Neural cell (in vitro differentiated cells): ENCODE data around the gene BTBD3. TPM values are rescaled to one million over a fixed set of nuclear protein-coding genes. Genes with fewer than 3 reads are reported as not detected.

Experiments
- H2AFZ ChIP-seq: fragments of 200-600, 300-800 bp; sonication (generic), shearing (Covaris generic); 2 replicates; pipeline ENCODE4 v1.6.0; 2014; ENCODE audit warnings: low read depth, mild to moderate bottlenecking, antibody characterized with exemption, low read length, moderate library complexity
- H3F3A ChIP-seq: fragments of 200-600 bp; shearing (Covaris generic); 2 replicates; pipeline ENCODE4 v1.6.1; 2016; ENCODE audit warnings: mild to moderate bottlenecking, moderate library complexity, mixed read lengths, antibody characterized with exemption, low read length; ENCODE audit not compliant: insufficient read depth, poor library complexity, severe bottlenecking
- H3K27ac ChIP-seq: fragments of 200-600, 300-800 bp; sonication (generic), shearing (Covaris generic); 2 replicates; pipeline ENCODE4 v1.5.1; 2014; ENCODE audit warnings: mild to moderate bottlenecking, low read length, moderate library complexity
- H3K27me3 ChIP-seq: fragments of 300-800, 200-600 bp; sonication (generic), shearing (Covaris generic); 2 replicates; pipeline ENCODE4 v1.6.0; 2014; ENCODE audit warnings: mild to moderate bottlenecking, low read depth, low read length, moderate library complexity; ENCODE audit not compliant: insufficient read depth
- H3K36me3 ChIP-seq: fragments of 300-800, 200-600 bp; sonication (generic), shearing (Covaris generic); 2 replicates; pipeline ENCODE4 v1.5.1; 2014; ENCODE audit warnings: mild to moderate bottlenecking, antibody characterized with exemption, low read length, moderate library complexity; ENCODE audit not compliant: insufficient read depth
- H3K4me2 ChIP-seq: fragments of 300-800, 200-600 bp; sonication (generic), shearing (Covaris generic); 2 replicates; pipeline ENCODE4 v1.6.0; 2014; ENCODE audit warnings: mild to moderate bottlenecking, low read length
- H3K4me3 ChIP-seq: fragments of 300-800, 200-600 bp; sonication (generic), shearing (Covaris generic); 2 replicates; pipeline ENCODE4 v1.5.1; 2014; ENCODE audit warnings: mild to moderate bottlenecking, low read length, moderate library complexity
- H3K79me2 ChIP-seq: fragments of 200-600 bp; shearing (Covaris generic); replicated peaks from 2 replicates; pipeline ENCODE4 v1.6.0; 2014; ENCODE audit warnings: mild to moderate bottlenecking, low read length, moderate library complexity; ENCODE audit not compliant: insufficient read depth
- H3K9ac ChIP-seq: fragments of 300-800, 200-600 bp; sonication (generic), shearing (Covaris generic); 2 replicates; pipeline ENCODE4 v1.6.1; 2016; ENCODE audit warnings: mild to moderate bottlenecking, low read length, mixed read lengths
- H3K9me2 ChIP-seq: fragments of 200-600 bp; shearing (Covaris generic); 2 replicates; pipeline ENCODE4 v1.6.1; 2016; ENCODE audit warnings: mild to moderate bottlenecking, low read length, mixed read lengths; ENCODE audit not compliant: insufficient read depth
- H3K9me3 ChIP-seq: fragments of 200-600, 300-800 bp; sonication (generic), shearing (Covaris generic); 2 replicates; pipeline ENCODE4 v1.6.1; 2016; ENCODE audit warnings: mild to moderate bottlenecking, mixed run types, low read length, moderate library complexity, mixed read lengths
- H4K20me1 ChIP-seq: fragments of 200-600 bp; shearing (Covaris generic); 2 replicates; pipeline ENCODE4 v1.6.1; 2016; ENCODE audit warnings: mild to moderate bottlenecking, mixed run types; ENCODE audit not compliant: insufficient read depth
- EP300 ChIP-seq: fragments of 450-650 bp; conservative IDR thresholded peaks from 2 replicates; pipeline ENCODE4 v1.6.1; 2014; ENCODE audit warnings: antibody characterized with exemption, mild to moderate bottlenecking, moderate library complexity; ENCODE audit not compliant: poor library complexity, severe bottlenecking
- EZH2 ChIP-seq: fragments of 200-600, 300-800 bp; shearing (Covaris generic), sonication (generic); IDR thresholded peaks from 2 replicates; pipeline ENCODE4 v1.6.1; 2014; ENCODE audit warnings: antibody characterized with exemption, low read length, borderline replicate concordance, mild to moderate bottlenecking; ENCODE audit not compliant: insufficient read depth, poor library complexity, severe bottlenecking
- MXI1 ChIP-seq: fragments of 450-650 bp; conservative IDR thresholded peaks from 2 replicates; pipeline ENCODE4 v1.6.1; 2014; ENCODE audit warnings: antibody characterized with exemption, mild to moderate bottlenecking; ENCODE audit not compliant: poor library complexity, severe bottlenecking
- POLR2AphosphoS5 ChIP-seq: IDR thresholded peaks from 2 replicates; pipeline ENCODE4 v1.6.1; 2012
- RAD21 ChIP-seq: fragments of 450-650 bp; conservative IDR thresholded peaks from 2 replicates; pipeline ENCODE4 v1.6.1; 2014; ENCODE audit warnings: antibody characterized with exemption, mild to moderate bottlenecking, moderate library complexity
- SMC3 ChIP-seq: fragments of 450-650 bp; conservative IDR thresholded peaks from 2 replicates; pipeline ENCODE4 v1.6.1; 2014; ENCODE audit warnings: antibody characterized with exemption, mild to moderate bottlenecking, moderate library complexity; ENCODE audit not compliant: poor library complexity
- TAF1 ChIP-seq: IDR thresholded peaks from 2 replicates; pipeline ENCODE4 v1.6.1; 2012; ENCODE audit warnings: low read depth
- polyA plus RNA-seq: library from polyadenylated mRNA; depleted of rRNA; stranded (reverse); fragments of >200 nt; gene quantifications from 2 replicates; pipeline ENCODE4 v1.2.3, GENCODE V29; 2014
- TF ChIP-seq, protein P1 (sequence below): IDR thresholded peaks from 2 replicates; pipeline ENCODE4 v1.6.1; 2012; ENCODE audit warnings: borderline replicate concordance
- TF ChIP-seq, protein P2 (sequence below): fragments of 450-650 bp; IDR thresholded peaks from 2 replicates; pipeline ENCODE4 v1.5.1; 2014; ENCODE audit warnings: antibody characterized with exemption, mild to moderate bottlenecking, moderate library complexity; ENCODE audit not compliant: poor library complexity, severe bottlenecking

The BTBD3 gene
- polyA plus RNA-seq, 1 donor from 2014 or later: 90.0 TPM

- TF ChIP-seq, protein P1, sequence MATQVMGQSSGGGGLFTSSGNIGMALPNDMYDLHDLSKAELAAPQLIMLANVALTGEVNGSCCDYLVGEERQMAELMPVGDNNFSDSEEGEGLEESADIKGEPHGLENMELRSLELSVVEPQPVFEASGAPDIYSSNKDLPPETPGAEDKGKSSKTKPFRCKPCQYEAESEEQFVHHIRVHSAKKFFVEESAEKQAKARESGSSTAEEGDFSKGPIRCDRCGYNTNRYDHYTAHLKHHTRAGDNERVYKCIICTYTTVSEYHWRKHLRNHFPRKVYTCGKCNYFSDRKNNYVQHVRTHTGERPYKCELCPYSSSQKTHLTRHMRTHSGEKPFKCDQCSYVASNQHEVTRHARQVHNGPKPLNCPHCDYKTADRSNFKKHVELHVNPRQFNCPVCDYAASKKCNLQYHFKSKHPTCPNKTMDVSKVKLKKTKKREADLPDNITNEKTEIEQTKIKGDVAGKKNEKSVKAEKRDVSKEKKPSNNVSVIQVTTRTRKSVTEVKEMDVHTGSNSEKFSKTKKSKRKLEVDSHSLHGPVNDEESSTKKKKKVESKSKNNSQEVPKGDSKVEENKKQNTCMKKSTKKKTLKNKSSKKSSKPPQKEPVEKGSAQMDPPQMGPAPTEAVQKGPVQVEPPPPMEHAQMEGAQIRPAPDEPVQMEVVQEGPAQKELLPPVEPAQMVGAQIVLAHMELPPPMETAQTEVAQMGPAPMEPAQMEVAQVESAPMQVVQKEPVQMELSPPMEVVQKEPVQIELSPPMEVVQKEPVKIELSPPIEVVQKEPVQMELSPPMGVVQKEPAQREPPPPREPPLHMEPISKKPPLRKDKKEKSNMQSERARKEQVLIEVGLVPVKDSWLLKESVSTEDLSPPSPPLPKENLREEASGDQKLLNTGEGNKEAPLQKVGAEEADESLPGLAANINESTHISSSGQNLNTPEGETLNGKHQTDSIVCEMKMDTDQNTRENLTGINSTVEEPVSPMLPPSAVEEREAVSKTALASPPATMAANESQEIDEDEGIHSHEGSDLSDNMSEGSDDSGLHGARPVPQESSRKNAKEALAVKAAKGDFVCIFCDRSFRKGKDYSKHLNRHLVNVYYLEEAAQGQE: no peak
- no peak for TF ChIP-seq RAD21
- no peak for TF ChIP-seq EP300
- TF ChIP-seq POLR2AphosphoS5: no peak
- peaks cover 4% of the 10 kb centered on the region for H4K20me1 ChIP-seq
These were observed 21.8 kb upstream of the BTBD3 start for GRCh38 chr20:11895861-11896387.

GRCh38 chr20:11901127-11901526 is 16.6 kb upstream of the BTBD3 start:
- no peak overlapping the region for H3K27ac ChIP-seq
- H3K9me3 ChIP-seq: no peaks in the 10 kb centered on the region
- TF ChIP-seq SMC3: no peak
- TF ChIP-seq, protein P1: no peak
- no peak for TF ChIP-seq EP300
- TF ChIP-seq EZH2: no peak
- no peak for TF ChIP-seq POLR2AphosphoS5
- no peak for TF ChIP-seq RAD21
- TF ChIP-seq, protein P2, sequence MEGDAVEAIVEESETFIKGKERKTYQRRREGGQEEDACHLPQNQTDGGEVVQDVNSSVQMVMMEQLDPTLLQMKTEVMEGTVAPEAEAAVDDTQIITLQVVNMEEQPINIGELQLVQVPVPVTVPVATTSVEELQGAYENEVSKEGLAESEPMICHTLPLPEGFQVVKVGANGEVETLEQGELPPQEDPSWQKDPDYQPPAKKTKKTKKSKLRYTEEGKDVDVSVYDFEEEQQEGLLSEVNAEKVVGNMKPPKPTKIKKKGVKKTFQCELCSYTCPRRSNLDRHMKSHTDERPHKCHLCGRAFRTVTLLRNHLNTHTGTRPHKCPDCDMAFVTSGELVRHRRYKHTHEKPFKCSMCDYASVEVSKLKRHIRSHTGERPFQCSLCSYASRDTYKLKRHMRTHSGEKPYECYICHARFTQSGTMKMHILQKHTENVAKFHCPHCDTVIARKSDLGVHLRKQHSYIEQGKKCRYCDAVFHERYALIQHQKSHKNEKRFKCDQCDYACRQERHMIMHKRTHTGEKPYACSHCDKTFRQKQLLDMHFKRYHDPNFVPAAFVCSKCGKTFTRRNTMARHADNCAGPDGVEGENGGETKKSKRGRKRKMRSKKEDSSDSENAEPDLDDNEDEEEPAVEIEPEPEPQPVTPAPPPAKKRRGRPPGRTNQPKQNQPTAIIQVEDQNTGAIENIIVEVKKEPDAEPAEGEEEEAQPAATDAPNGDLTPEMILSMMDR: no peak
- TF ChIP-seq MXI1: no peak
- TF ChIP-seq TAF1: no peak
- H3K9me2 ChIP-seq: no peaks in the 10 kb centered on the region
- H3K79me2 ChIP-seq: peaks cover 55% of the 10 kb centered on the region
- H3K27me3 ChIP-seq: no peaks in the 10 kb centered on the region
- H3K9ac ChIP-seq: no peak overlapping the region
- H4K20me1 ChIP-seq: no peaks in the 10 kb centered on the region
- no peak overlapping the region for H3K4me3 ChIP-seq
- H3K36me3 ChIP-seq: no peaks in the 10 kb centered on the region
- H3F3A ChIP-seq: no peaks in the 10 kb centered on the region
- no peak overlapping the region for H3K4me2 ChIP-seq
- no peak overlapping the region for H2AFZ ChIP-seq

More at GRCh38 chr20:11895861-11896387, 21.8 kb upstream of the BTBD3 start:
- Histone ChIP-seq H3K79me2 (peaks cover 87% of the 10 kb centered on the region), H3K9me3 (no peaks in the 10 kb centered on the region), H3K9me2 (no peaks in the 10 kb centered on the region), H3K4me2 (no peak overlapping the region), H2AFZ (no peak overlapping the region), H3K36me3 (no peaks in the 10 kb centered on the region), H3K27ac (no peak overlapping the region), H3K27me3 (no peaks in the 10 kb centered on the region), H3K9ac (no peak overlapping the region), H3F3A (no peaks in the 10 kb centered on the region), H3K4me3 (no peak overlapping the region)
